Loucy (cell line): ENCODE measurements around the gene HARS1.

Experiments
- CTCF ChIP-seq: fragments of 200-600 bp; sonication (generic); conservative IDR thresholded peaks from 2 replicates; pipeline ENCODE4 v1.5.1; 2014; ENCODE audit warnings: mild to moderate bottlenecking, antibody characterized with exemption, low read length
- EZH2phosphoT487 ChIP-seq: fragments of 200-600 bp; IDR thresholded peaks from 2 replicates; pipeline ENCODE4 v1.6.1; 2018; ENCODE audit warnings: antibody characterized with exemption, mild to moderate bottlenecking, moderate library complexity, borderline replicate concordance

DNA sequence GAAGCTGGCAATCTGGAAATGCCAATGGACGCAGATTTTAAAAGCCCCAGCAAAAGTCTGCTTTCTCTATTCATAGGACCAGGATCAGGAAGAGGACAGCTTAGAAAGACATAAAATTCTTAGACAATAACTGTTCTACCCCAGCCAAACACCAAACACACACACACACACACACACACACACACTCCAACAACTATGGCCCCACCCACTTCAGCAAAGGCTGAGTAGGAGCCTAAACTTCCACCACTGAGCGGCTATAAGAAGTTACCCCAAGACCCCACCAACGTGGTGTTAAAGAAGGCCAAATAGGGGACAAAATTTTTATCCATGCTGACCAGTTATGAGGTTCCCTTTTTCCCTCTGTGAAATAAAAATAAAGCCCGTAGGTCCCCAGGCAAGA lies 41.9 kb upstream of the HARS1 start:
- TF ChIP-seq CTCF: no peak
- no peak for TF ChIP-seq EZH2phosphoT487
